Sigmoid colon (tissue), 7 donors: ENCODE data around the gene EGR4. TPM values are rescaled to one million over a fixed set of nuclear protein-coding genes. Genes with fewer than 3 reads are reported as not detected.

Experiments used
- DNase-seq: peaks from one replicate; pipeline ENCODE4 v3.0.0-alpha.2; 2019
- H3K27ac ChIP-seq, 4 donors: fragments of 200-600 bp; sonication (generic); one replicate each; pipeline ENCODE4 v1.5.1; 2016 to 2019; ENCODE audit warnings: mild to moderate bottlenecking in 1 of 4
- H3K27me3 ChIP-seq, 3 donors: fragments of 200-600 bp; sonication (generic); one replicate each; pipeline ENCODE4 v1.5.1; 2019; ENCODE audit warnings: mild to moderate bottlenecking in 1 of 3
- H3K36me3 ChIP-seq, 4 donors: fragments of 200-600 bp; sonication (generic); one replicate each; pipeline ENCODE4 v1.5.1; 2016 to 2019
- H3K4me1 ChIP-seq, 4 donors: fragments of 200-600 bp; sonication (generic); one replicate each; pipeline ENCODE4 v1.5.1; 2017 to 2019
- H3K4me3 ChIP-seq, 4 donors: fragments of 200-600 bp; sonication (generic); one replicate each; pipeline ENCODE4 v1.5.1; 2017 to 2019; ENCODE audit warnings: mild to moderate bottlenecking in 2 of 4, moderate library complexity in 1 of 4
- H3K9me3 ChIP-seq, 4 donors: fragments of 200-600 bp in 3 of 4; sonication (generic) in 3 of 4; one replicate each; pipeline versions ENCODE4 v1.5.1 to v1.6.1; 2013 to 2019
- CTCF ChIP-seq, 4 experiments: fragments of 450-650 bp in 3 of 4; fragments of 200-600 bp in 1 of 4; IDR thresholded peaks; one replicate each; pipeline ENCODE4 v1.5.1; 2016 to 2019; ENCODE audit warnings: antibody characterized with exemption in 4 of 4, mild to moderate bottlenecking in 3 of 4, moderate library complexity in 2 of 4
- EP300 ChIP-seq, 4 donors: sonication (generic); formaldehyde crosslinking; IDR thresholded peaks; one replicate each; pipeline ENCODE4 v1.6.1; 2017; ENCODE audit warnings: antibody characterized with exemption in 4 of 4
- POLR2A ChIP-seq, 2 donors: fragments of 450-650 bp; IDR thresholded peaks; one replicate each; pipeline ENCODE4 v1.6.1; 2016; ENCODE audit warnings: antibody characterized with exemption in 2 of 2, mild to moderate bottlenecking in 2 of 2, moderate library complexity in 2 of 2
- POLR2AphosphoS5 ChIP-seq, 4 donors: sonication (generic); formaldehyde crosslinking; IDR thresholded peaks; one replicate each; pipeline ENCODE4 v1.6.1; 2017; ENCODE audit warnings: antibody characterized with exemption in 4 of 4
- WGBS, 2 donors: extraction: QIAGEN DNeasy Blood & Tissue Kit; methylation state at CpG; one replicate each; pipeline ENCODE4 v1.1.7; 2013; 5-methylcytosine and 5-hydroxymethylcytosine counted together
- intact Hi-C: fragments of 100-400 bp; cut with DNase I; formaldehyde crosslinking; loops from one replicate; pipeline ENCODE4 v1.15.1; 2023
- polyA plus RNA-seq, 3 donors: library from polyadenylated mRNA; stranded (reverse); fragments of 200-250 nt; gene quantifications; one replicate each; pipeline ENCODE4 v1.2.3, GENCODE V29; 2013
- total RNA-seq, 4 donors: library from RNA; depleted of rRNA; stranded (reverse); fragments of >200 nt; gene quantifications; one replicate each; pipeline ENCODE4 v1.1.0, GENCODE V29; 2016
- donor health status: healthy with polysubstance abuse.
- donor health status: Bipolar disorder and iron deficiency.
- donor health status: healthy.

Gene EGR4
- total and polyA plus RNA-seq, 7 donors: 0.07 to 0.14 TPM; not detected in 5

- 78 to 95% methylated on average over 4 of the region's 4 CpGs for WGBS, 2 donors
Measured at GRCh38 chr2:73259704-73260337, 33.5 kb downstream of the EGR4 start.

GRCh38 chr2:73259276-73259675 lies 34.1 kb downstream of the EGR4 start:
- 94 to 95% methylated on average over 8 of the region's 8 CpGs for WGBS, 2 donors
- H3K4me1 ChIP-seq: no peaks in the 10 kb centered on the region

More at GRCh38 chr2:73259704-73260337, 33.5 kb downstream of the EGR4 start:
- TF ChIP-seq EP300 (IDR thresholded peaks at IDR 0.05): no peak
- Histone ChIP-seq H3K9me3 (no peaks in the 10 kb centered on the region), H3K36me3 (peaks cover 0 to 2% (median 0%) of the 10 kb centered on the region in 4 donors), H3K27me3 (peaks cover 0 to under 1% (median 0%) of the 10 kb centered on the region in 3 donors), H3K27ac (no peak overlapping the region), H3K4me3 (no peak overlapping the region), H3K4me1 (no peaks in the 10 kb centered on the region)
- intact Hi-C loops: no loop called here
- no peak for DNase-seq

GRCh38 chr2:73258913-73259215 lies 34.5 kb downstream of the EGR4 start:
- no peak for DNase-seq
- no peaks in the 10 kb centered on the region for H3K27me3 ChIP-seq
- intact Hi-C loops: no loop called here
- H3K4me3 ChIP-seq: no peak overlapping the region
- H3K9me3 ChIP-seq: no peaks in the 10 kb centered on the region
- peaks cover 4 to 9% (median 8%) of the 10 kb centered on the region in 4 donors for H3K36me3 ChIP-seq
- H3K4me1 ChIP-seq: no peaks in the 10 kb centered on the region
- TF ChIP-seq POLR2A (IDR thresholded peaks at IDR 0.05): no peak
- 94 to 96% methylated on average over 9 of the region's 9 CpGs for WGBS, 2 donors
- H3K27ac ChIP-seq: no peak overlapping the region

More at GRCh38 chr2:73259276-73259675, 34.1 kb downstream of the EGR4 start:
- no peaks in the 10 kb centered on the region for H3K27me3 ChIP-seq
- TF ChIP-seq POLR2A (IDR thresholded peaks at IDR 0.05) (no peak), EP300 (IDR thresholded peaks at IDR 0.05) (no peak), CTCF (IDR thresholded peaks at IDR 0.05) (no peak), POLR2AphosphoS5 (IDR thresholded peaks at IDR 0.05) (no peak)
- no peak overlapping the region for H3K4me3 ChIP-seq
- DNase-seq: no peak
- H3K9me3 ChIP-seq: no peaks in the 10 kb centered on the region
- H3K27ac ChIP-seq: no peak overlapping the region
- intact Hi-C loops: no loop called here
- H3K36me3 ChIP-seq: peaks cover 4% of the 10 kb centered on the region in 4 donors

GRCh38 chr2:73258186-73258912 lies 35.0 kb downstream of the EGR4 start:
- H3K27ac ChIP-seq: no peak overlapping the region
- H3K27me3 ChIP-seq: no peaks in the 10 kb centered on the region
- WGBS, 2 donors: 92 to 93% methylated on average over 8 of the region's 8 CpGs
- no peaks in the 10 kb centered on the region for H3K4me1 ChIP-seq
- H3K9me3 ChIP-seq: no peaks in the 10 kb centered on the region
- peaks cover 4 to 13% (median 12%) of the 10 kb centered on the region in 4 donors for H3K36me3 ChIP-seq
- H3K4me3 ChIP-seq: no peak overlapping the region
- DNase-seq: no peak
- intact Hi-C loops: no loop called here
- no peak for TF ChIP-seq POLR2A (IDR thresholded peaks at IDR 0.05)
- TF ChIP-seq POLR2AphosphoS5 (IDR thresholded peaks at IDR 0.05): no peak
- TF ChIP-seq CTCF (IDR thresholded peaks at IDR 0.05): no peak
- no peak for TF ChIP-seq EP300 (IDR thresholded peaks at IDR 0.05)

- no peaks in the 10 kb centered on the region for H3K9me3 ChIP-seq
- H3K4me3 ChIP-seq: no peak overlapping the region
- no peak overlapping the region for H3K27ac ChIP-seq
- intact Hi-C loops: no loop called here
- 49 to 62% methylated on average over 10 of the region's 10 CpGs for WGBS, 2 donors
- no peak for TF ChIP-seq CTCF (IDR thresholded peaks at IDR 0.05)
- TF ChIP-seq POLR2A (IDR thresholded peaks at IDR 0.05): no peak
- TF ChIP-seq POLR2AphosphoS5 (IDR thresholded peaks at IDR 0.05): no peak
- TF ChIP-seq EP300 (IDR thresholded peaks at IDR 0.05): no peak
- no peaks in the 10 kb centered on the region for H3K27me3 ChIP-seq
- peaks cover 12 to 21% (median 20%) of the 10 kb centered on the region in 4 donors for H3K36me3 ChIP-seq
- no peak for DNase-seq
- H3K4me1 ChIP-seq: no peaks in the 10 kb centered on the region
Measured at GRCh38 chr2:73257425-73258125, 35.8 kb downstream of the EGR4 start.
